Measurements from ENCODE around the gene RTL1. TPM values are rescaled to one million over a fixed set of nuclear protein-coding genes. Genes with fewer than 3 reads are reported as not detected.

The RTL1 gene
- polyA plus RNA-seq, 4 donors, result 0.18 TPM; not detected in 3

GRCh38 chr14:100834082-100834793 lies 69.3 kb downstream of the RTL1 start:
- FAIRE-seq, result no peak
- Histone ChIP-seq H3K36me3 (ENCODE audit: control insufficient read depth in 3 of 3, insufficient read depth in 2 of 3, low read depth in 1 of 3, low read length in 3 of 3) (peaks cover 0 to 22% (median 0%) of the 10 kb centered on the region in 3 donors), H3K27ac (ENCODE audit: low read depth in 1 of 3, low read length in 2 of 3) (no peak overlapping the region), H3K4me3 (ENCODE audit: low read depth in 1 of 3, low read length in 3 of 3) (no peak overlapping the region), H3K4me1 (ENCODE audit: control insufficient read depth in 3 of 3, insufficient read depth in 2 of 3, low read depth in 1 of 3, low read length in 2 of 3) (no peaks in the 10 kb centered on the region), H3K27me3 (ENCODE audit: control insufficient read depth in 3 of 3, insufficient read depth in 3 of 3, low read length in 3 of 3) (peaks cover 0 to 18% (median 0%) of the 10 kb centered on the region in 3 donors), H3K9me3 (ENCODE audit: control insufficient read depth in 2 of 2, insufficient read depth in 1 of 2, low read depth in 1 of 2, low read length in 1 of 2) (no peaks in the 10 kb centered on the region)
- DNase-seq, result no peak
- 76 to 88% (median 77%) methylated on average over 15 of the region's 15 CpGs for WGBS, 3 donors

DNA sequence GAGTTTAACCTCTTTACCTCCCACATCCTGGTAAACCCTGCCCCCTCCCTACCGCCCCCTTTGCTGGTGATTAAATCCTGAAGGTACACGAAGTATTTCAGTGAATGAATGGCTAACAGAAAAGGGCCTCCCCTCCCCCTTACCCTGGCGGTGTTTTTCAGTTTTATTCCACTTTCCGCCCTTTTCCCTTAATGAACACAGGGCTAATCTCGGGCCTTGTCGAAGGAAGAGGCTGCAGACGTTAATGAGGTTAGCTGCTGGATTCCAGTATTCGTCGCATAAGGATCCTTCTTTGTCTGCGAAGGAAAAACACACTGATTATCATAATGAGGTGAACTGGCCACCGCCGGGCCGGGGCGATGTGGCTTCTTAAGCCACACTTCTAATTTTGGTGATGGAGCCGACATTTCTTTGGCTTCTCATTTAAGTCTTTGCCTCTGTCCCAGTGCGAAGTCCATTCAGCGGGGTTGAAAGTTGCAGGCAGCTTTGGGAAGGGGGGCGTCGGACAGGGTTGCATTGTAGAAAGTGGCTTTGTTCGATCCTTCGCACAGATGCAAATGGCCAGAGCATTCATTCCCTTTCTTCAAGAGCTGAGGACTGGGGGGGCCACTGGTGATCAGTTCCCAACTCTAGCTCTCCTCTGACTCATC lies 71.1 kb downstream of the RTL1 start:
- DNase-seq, result no peak
- H3K9me3 ChIP-seq (ENCODE audit: control insufficient read depth in 2 of 2, insufficient read depth in 1 of 2, low read depth in 1 of 2, low read length in 1 of 2), result peaks cover 0 to 7% of the 10 kb centered on the region in 2 donors
- H3K27ac ChIP-seq (ENCODE audit: low read depth in 1 of 3, low read length in 2 of 3), result no peak overlapping the region
- WGBS, 3 donors, result 67 to 79% (median 72%) methylated on average over 21 of the region's 21 CpGs
- FAIRE-seq, result no peak
- H3K4me1 ChIP-seq (ENCODE audit: control insufficient read depth in 3 of 3, insufficient read depth in 2 of 3, low read depth in 1 of 3, low read length in 2 of 3), result no peaks in the 10 kb centered on the region
- no peak overlapping the region for H3K4me3 ChIP-seq (ENCODE audit: low read depth in 1 of 3, low read length in 3 of 3)
- peaks cover 0 to 25% (median 2%) of the 10 kb centered on the region in 3 donors for H3K27me3 ChIP-seq (ENCODE audit: control insufficient read depth in 3 of 3, insufficient read depth in 3 of 3, low read length in 3 of 3)
- peaks cover 0 to 19% (median 0%) of the 10 kb centered on the region in 3 donors for H3K36me3 ChIP-seq (ENCODE audit: control insufficient read depth in 3 of 3, insufficient read depth in 2 of 3, low read depth in 1 of 3, low read length in 3 of 3)

- no peaks in the 10 kb centered on the region for H3K4me1 ChIP-seq (ENCODE audit: control insufficient read depth in 3 of 3, insufficient read depth in 2 of 3, low read depth in 1 of 3, low read length in 2 of 3)
- no peak overlapping the region for H3K27ac ChIP-seq (ENCODE audit: low read depth in 1 of 3, low read length in 2 of 3)
- H3K36me3 ChIP-seq (ENCODE audit: control insufficient read depth in 3 of 3, insufficient read depth in 2 of 3, low read depth in 1 of 3, low read length in 3 of 3), result peaks cover 0 to 14% (median 0%) of the 10 kb centered on the region in 3 donors
- H3K9me3 ChIP-seq (ENCODE audit: control insufficient read depth in 2 of 2, insufficient read depth in 1 of 2, low read depth in 1 of 2, low read length in 1 of 2), result peaks cover 0 to 16% of the 10 kb centered on the region in 2 donors
- DNase-seq (no peak), FAIRE-seq (no peak)
- peaks cover 0 to 41% (median 2%) of the 10 kb centered on the region in 3 donors for H3K27me3 ChIP-seq (ENCODE audit: control insufficient read depth in 3 of 3, insufficient read depth in 3 of 3, low read length in 3 of 3)
- WGBS, 3 donors, result 58 to 70% (median 62%) methylated on average over 8 of the region's 8 CpGs
- H3K4me3 ChIP-seq (ENCODE audit: low read depth in 1 of 3, low read length in 3 of 3), result no peak overlapping the region
These were observed 72.8 kb downstream of the RTL1 start for GRCh38 chr14:100830681-100831080.

Other genes with a start within 250 kb of the RTL1 start
- gene DLK1, start 176.8 kb downstream of the RTL1 start, polyA plus RNA-seq, result 1 to 10 TPM in 1 of 4 donors, under 1 TPM in 3; 0.04 to 7.9 (median 0.72) TPM
- 10 to 100 TPM in 3 of 4 donors, 1 to 10 TPM in 1; 5.1 to 86.5 (median 14.6) TPM for gene MEG3, start 77.6 kb downstream of the RTL1 start, polyA plus RNA-seq